Caco-2 (cell line): ENCODE data around the gene MAF. TPM values are rescaled to one million over a fixed set of nuclear protein-coding genes. Genes with fewer than 3 reads are reported as not detected.

Experiments used
- BruUV-seq: library from RNA; stranded (reverse); fragments of 400-500 nt; replicated peaks from 2 replicates; lab custom pipeline; 2021; lab: Mats Ljungman, UMichigan
- CTCF ChIA-PET: fragments of 300-600 bp; sonication (Branson Sonifier 250); formaldehyde crosslinking; loops from one replicate; lab custom pipeline; 2022; ENCODE audit warnings: antibody characterized with exemption; lab: Charles Lee
- POLR2A ChIA-PET: fragments of 300-600 bp; sonication (Branson Sonifier 250); formaldehyde crosslinking; loops from one replicate; lab custom pipeline; 2022; ENCODE audit warnings: antibody characterized with exemption; lab: Charles Lee
- DNase-seq, 2 experiments: peaks; one replicate each; pipeline versions ENCODE4 v3.0.0 to v3.0.0-alpha.2; 2020 to 2022
- H3K27me3 ChIP-seq: replicated peaks from 2 replicates; pipeline ENCODE4 v1.6.0; 2011; ENCODE audit warnings: low read length; ENCODE audit not compliant: control insufficient read depth, insufficient read depth
- H3K36me3 ChIP-seq: 2 replicates; pipeline ENCODE4 v1.5.1; 2011; ENCODE audit warnings: low read length; ENCODE audit not compliant: control insufficient read depth, insufficient read depth
- H3K4me1 ChIP-seq: fragments of 250-450 bp; sonication (Bioruptor Pico); 2 replicates; pipeline ENCODE4 v1.5.1; 2020; ENCODE audit warnings: mild to moderate bottlenecking
- H3K4me3 ChIP-seq: 2 replicates; pipeline ENCODE4 v1.5.1; 2011; ENCODE audit warnings: low read depth, mild to moderate bottlenecking, control low read depth, low read length
- H3K9me3 ChIP-seq: fragments of 250-450 bp; sonication (Bioruptor Pico); 2 replicates; pipeline ENCODE4 v1.5.1; 2020; ENCODE audit warnings: mild to moderate bottlenecking, moderate library complexity
- H3K27ac Mint-ChIP-seq: one replicate; pipeline ENCODE4 v1.8.0; 2022; ENCODE audit warnings: mixed read lengths; ENCODE audit not compliant: unreplicated experiment
- H3K27me3 Mint-ChIP-seq: one replicate; pipeline ENCODE4 v1.8.0; 2022; ENCODE audit warnings: mixed read lengths; ENCODE audit not compliant: insufficient read depth, unreplicated experiment
- H3K36me3 Mint-ChIP-seq: one replicate; pipeline ENCODE4 v1.8.0; 2022; ENCODE audit warnings: mild to moderate bottlenecking, mixed read lengths; ENCODE audit not compliant: insufficient read depth, unreplicated experiment
- H3K4me1 Mint-ChIP-seq: one replicate; pipeline ENCODE4 v1.8.0; 2022; ENCODE audit warnings: low read depth, mixed read lengths; ENCODE audit not compliant: unreplicated experiment
- H3K4me3 Mint-ChIP-seq: one replicate; pipeline ENCODE4 v1.8.0; 2022; ENCODE audit warnings: mild to moderate bottlenecking, moderate library complexity, mixed read lengths; ENCODE audit not compliant: unreplicated experiment
- H3K9me3 Mint-ChIP-seq: one replicate; pipeline ENCODE4 v1.8.0; 2022; ENCODE audit warnings: mixed read lengths; ENCODE audit not compliant: unreplicated experiment
- CTCF ChIP-seq, 2 experiments: fragments of 200-600 bp in 1 of 2; IDR thresholded peaks; 1 replicate in 1 of 2; 2 replicates in 1 of 2; pipeline versions ENCODE4 v1.5.1 to v1.8.0; 2011 to 2022; ENCODE audit warnings: antibody characterized with exemption in 1 of 2, control low read depth in 1 of 2, inconsistent platforms in 1 of 2, low read depth in 1 of 2, low read length in 1 of 2, mild to moderate bottlenecking in 1 of 2, moderate library complexity in 1 of 2; ENCODE audit not compliant: insufficient read depth in 1 of 2, severe bottlenecking in 1 of 2, unreplicated experiment in 1 of 2
- intact Hi-C: fragments of 100-400 bp; cut with micrococcal nuclease; formaldehyde crosslinking; loops from one replicate; pipeline ENCODE4 v1.10.0; 2022; ENCODE audit not compliant: unreplicated experiment
- total RNA-seq: library from RNA; stranded (reverse); gene quantifications from 2 replicates; pipeline ENCODE4 v1.2.3, GENCODE V29; 2022

The MAF gene
- total RNA-seq, 1 experiment from 2014 or later: 3.6 TPM

GRCh38 chr16:79598348-79599181 is 2.0 kb downstream of the MAF start:
- ChIA-PET POLR2A (interaction anchor here (0.7 kb wide), 1 partner anchor 266 kb away, joined by 4 read pairs; no protein-coding TSS in a partner anchor), CTCF (no interaction called here)
- no peaks in the 10 kb centered on the region for H3K9me3 Mint-ChIP-seq
- peaks cover 21% of the 10 kb centered on the region for H3K27me3 Mint-ChIP-seq
- H3K36me3 Mint-ChIP-seq: peaks cover 18% of the 10 kb centered on the region
- Histone ChIP-seq H3K9me3 (no peaks in the 10 kb centered on the region), H3K4me3 (peak overlapping the region; percentile 37), H3K36me3 (no peaks in the 10 kb centered on the region), H3K27me3 (peaks cover 5% of the 10 kb centered on the region), H3K4me1 (peaks cover 9% of the 10 kb centered on the region)
- no TSS peak for BruUV-seq
- intact Hi-C loops: no loop called here
- H3K4me3 Mint-ChIP-seq: peak overlapping the region; percentile 96
- DNase-seq: peak; percentile 65 to 68
- TF ChIP-seq CTCF (IDR thresholded peaks at IDR 0.05; ENCODE audit: insufficient read depth in 1 of 2, low read depth in 1 of 2, low read length in 1 of 2, severe bottlenecking in 1 of 2, unreplicated experiment in 1 of 2): peak in 1 of 2 experiments; percentile 35
- no peak overlapping the region for H3K27ac Mint-ChIP-seq
- peaks cover 6% of the 10 kb centered on the region for H3K4me1 Mint-ChIP-seq

DNA sequence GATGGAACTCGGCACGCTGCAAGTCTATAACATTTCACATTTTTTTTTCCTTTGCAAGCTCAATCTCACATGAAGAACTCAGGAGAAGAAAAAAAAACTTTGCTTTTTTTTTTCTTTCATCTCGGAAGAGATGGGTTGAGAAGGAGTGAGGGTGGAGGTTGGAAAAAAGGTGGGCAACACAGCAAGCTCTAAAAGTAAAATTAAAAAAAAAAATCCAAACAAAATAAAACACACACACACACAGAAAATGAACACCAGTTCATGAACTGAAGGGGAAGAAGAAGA is 2.5 kb downstream of the MAF start:
- H3K27me3 Mint-ChIP-seq: peaks cover 21% of the 10 kb centered on the region
- H3K4me3 ChIP-seq: peak overlapping the region; percentile 37
- no TSS peak for BruUV-seq
- intact Hi-C loops: no loop called here
- no peaks in the 10 kb centered on the region for H3K9me3 ChIP-seq
- ChIA-PET CTCF (no interaction called here), POLR2A (interaction anchor here (0.7 kb wide), 1 partner anchor 266 kb away, joined by 4 read pairs; no protein-coding TSS in a partner anchor)
- no peak for DNase-seq
- H3K27me3 ChIP-seq: peaks cover 5% of the 10 kb centered on the region
- peaks cover 6% of the 10 kb centered on the region for H3K4me1 Mint-ChIP-seq
- no peak for TF ChIP-seq CTCF (IDR thresholded peaks at IDR 0.05; ENCODE audit: insufficient read depth in 1 of 2, low read depth in 1 of 2, low read length in 1 of 2, severe bottlenecking in 1 of 2, unreplicated experiment in 1 of 2)
- peaks cover 18% of the 10 kb centered on the region for H3K36me3 Mint-ChIP-seq
- no peaks in the 10 kb centered on the region for H3K36me3 ChIP-seq
- H3K4me3 Mint-ChIP-seq: peak overlapping the region; percentile 96
- H3K4me1 ChIP-seq: peaks cover 8% of the 10 kb centered on the region
- no peaks in the 10 kb centered on the region for H3K9me3 Mint-ChIP-seq
- H3K27ac Mint-ChIP-seq: no peak overlapping the region

GRCh38 chr16:79597277-79598062 is 3.1 kb downstream of the MAF start:
- intact Hi-C loops: no loop called here
- H3K4me3 Mint-ChIP-seq: peak overlapping the region; percentile 96
- peaks cover 2% of the 10 kb centered on the region; the same call in 1 of the 2 replicates for H3K4me1 ChIP-seq
- H3K27me3 Mint-ChIP-seq: peaks cover 22% of the 10 kb centered on the region
- no peak overlapping the region for H3K27ac Mint-ChIP-seq
- no peaks in the 10 kb centered on the region for H3K9me3 Mint-ChIP-seq
- no peak for TF ChIP-seq CTCF (IDR thresholded peaks at IDR 0.05; ENCODE audit: insufficient read depth in 1 of 2, low read depth in 1 of 2, low read length in 1 of 2, severe bottlenecking in 1 of 2, unreplicated experiment in 1 of 2)
- H3K27me3 ChIP-seq: peaks cover 5% of the 10 kb centered on the region
- ChIA-PET CTCF (no interaction called here), POLR2A (interaction anchor here (0.7 kb wide), 1 partner anchor 265 kb away, joined by 4 read pairs; no protein-coding TSS in a partner anchor)
- no peaks in the 10 kb centered on the region for H3K9me3 ChIP-seq
- no TSS peak for BruUV-seq
- H3K36me3 ChIP-seq: no peaks in the 10 kb centered on the region
- no peak for DNase-seq
- no peak overlapping the region for H3K4me3 ChIP-seq
- H3K36me3 Mint-ChIP-seq: peaks cover 18% of the 10 kb centered on the region
- peaks cover 5% of the 10 kb centered on the region for H3K4me1 Mint-ChIP-seq
